ENCODE results near the gene FBXO44. TPM values are rescaled to one million over a fixed set of nuclear protein-coding genes. Genes with fewer than 3 reads are reported as not detected.

The FBXO44 gene
- total RNA-seq, 1 experiment from 2014 or later: 60.9 TPM

- BruUV-seq (replicated peaks): no TSS peak
- CTCF ChIA-PET: no interaction called here
Measured at GRCh38 chr1:11640101-11640500, 14.6 kb upstream of the FBXO44 start.

GRCh38 chr1:11640944-11641343, 13.7 kb upstream of the FBXO44 start:
- Histone ChIP-seq H3K4me1 (ENCODE audit: control insufficient read depth in 1 of 2, insufficient read depth in 2 of 2, low read length in 2 of 2) (no peaks in the 10 kb centered on the region), H3K4me3 (replicated peaks in 1 of 2; ENCODE audit: low read depth in 1 of 2, low read length in 2 of 2) (no peak overlapping the region), H3K4me2 (ENCODE audit: low read length) (no peak overlapping the region), H2AFZ (ENCODE audit: low read depth, low read length, poor library complexity, severe bottlenecking) (no peak overlapping the region), H3K27me3 (ENCODE audit: insufficient read depth, low read length) (peaks cover 20% of the 10 kb centered on the region), H3K79me2 (ENCODE audit: insufficient read depth, low read length) (no peaks in the 10 kb centered on the region), H3K36me3 (ENCODE audit: control insufficient read depth in 1 of 2, insufficient read depth in 2 of 2, low read length in 2 of 2) (no peaks in the 10 kb centered on the region), H3K9me2 (ENCODE audit: insufficient read depth) (no peaks in the 10 kb centered on the region), H3K27ac (ENCODE audit: low read depth, low read length) (no peak overlapping the region), H3K9ac (ENCODE audit: low read length) (no peak overlapping the region), H3K9me3 (ENCODE audit: control insufficient read depth in 1 of 2, insufficient read depth in 1 of 2, low read depth in 1 of 2, low read length in 2 of 2) (no peaks in the 10 kb centered on the region), H4K20me1 (ENCODE audit: insufficient read depth) (no peaks in the 10 kb centered on the region)
- BruUV-seq (replicated peaks): no TSS peak
- RAD21 ChIA-PET (ENCODE audit: low non-redundant PET in 1 of 2, low total read pairs in 2 of 2, uncharacterized antibody in 2 of 2, unreplicated experiment in 2 of 2): no interaction called here
- DNase-seq (ENCODE audit: low read depth, low spot score) (no peak), ATAC-seq (no peak)
- CTCF ChIA-PET: interaction anchor here (2.3 to 3.7 kb wide), 2 partner anchors 162 to 603 kb away, joined by 8 to 27 read pairs; partner anchors contain the start of gene DISP3
- intact Hi-C loops (cut with micrococcal nuclease): no loop called here
- POLR2A ChIA-PET: no interaction called here
- TF ChIP-seq, protein P1, sequence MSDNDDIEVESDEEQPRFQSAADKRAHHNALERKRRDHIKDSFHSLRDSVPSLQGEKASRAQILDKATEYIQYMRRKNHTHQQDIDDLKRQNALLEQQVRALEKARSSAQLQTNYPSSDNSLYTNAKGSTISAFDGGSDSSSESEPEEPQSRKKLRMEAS (IDR thresholded peaks at IDR 0.05): no peak
- TF ChIP-seq EZH2phosphoT487 (IDR thresholded peaks at IDR 0.05; ENCODE audit: borderline replicate concordance) (no peak), FOSL1 (IDR thresholded peaks at IDR 0.05; ENCODE audit: low read depth) (no peak), SRF (IDR thresholded peaks at IDR 0.05; ENCODE audit: low read depth) (no peak), POLR2AphosphoS5 (IDR thresholded peaks at IDR 0.05; ENCODE audit: low read depth, low read length) (no peak), EGR1 (IDR thresholded peaks at IDR 0.05; ENCODE audit: low read depth) (no peak), ELF1 (IDR thresholded peaks at IDR 0.05; ENCODE audit: borderline replicate concordance, low read depth) (no peak), POLR2A (IDR thresholded peaks at IDR 0.05; ENCODE audit: borderline replicate concordance, extremely low read depth, insufficient read depth, insufficient read length) (no peak), SIN3A (IDR thresholded peaks at IDR 0.05; ENCODE audit: low read depth) (no peak), REST (IDR thresholded peaks at IDR 0.05; ENCODE audit: low read depth) (no peak), RAD21 (IDR thresholded peaks at IDR 0.05; ENCODE audit: low read depth) (no peak), ZNF274 (IDR thresholded peaks at IDR 0.05; ENCODE audit: low read depth, low read length) (no peak), EZH2 (IDR thresholded peaks at IDR 0.05) (no peak), CBX3 (IDR thresholded peaks at IDR 0.05; ENCODE audit: low read depth) (no peak), ZFX (IDR thresholded peaks at IDR 0.05) (no peak)
- TF ChIP-seq, protein P2, sequence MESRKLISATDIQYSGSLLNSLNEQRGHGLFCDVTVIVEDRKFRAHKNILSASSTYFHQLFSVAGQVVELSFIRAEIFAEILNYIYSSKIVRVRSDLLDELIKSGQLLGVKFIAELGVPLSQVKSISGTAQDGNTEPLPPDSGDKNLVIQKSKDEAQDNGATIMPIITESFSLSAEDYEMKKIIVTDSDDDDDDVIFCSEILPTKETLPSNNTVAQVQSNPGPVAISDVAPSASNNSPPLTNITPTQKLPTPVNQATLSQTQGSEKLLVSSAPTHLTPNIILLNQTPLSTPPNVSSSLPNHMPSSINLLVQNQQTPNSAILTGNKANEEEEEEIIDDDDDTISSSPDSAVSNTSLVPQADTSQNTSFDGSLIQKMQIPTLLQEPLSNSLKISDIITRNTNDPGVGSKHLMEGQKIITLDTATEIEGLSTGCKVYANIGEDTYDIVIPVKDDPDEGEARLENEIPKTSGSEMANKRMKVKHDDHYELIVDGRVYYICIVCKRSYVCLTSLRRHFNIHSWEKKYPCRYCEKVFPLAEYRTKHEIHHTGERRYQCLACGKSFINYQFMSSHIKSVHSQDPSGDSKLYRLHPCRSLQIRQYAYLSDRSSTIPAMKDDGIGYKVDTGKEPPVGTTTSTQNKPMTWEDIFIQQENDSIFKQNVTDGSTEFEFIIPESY (IDR thresholded peaks at IDR 0.05; ENCODE audit: extremely low read depth, insufficient replicate concordance, low read length): no peak
- TF ChIP-seq, protein P3, sequence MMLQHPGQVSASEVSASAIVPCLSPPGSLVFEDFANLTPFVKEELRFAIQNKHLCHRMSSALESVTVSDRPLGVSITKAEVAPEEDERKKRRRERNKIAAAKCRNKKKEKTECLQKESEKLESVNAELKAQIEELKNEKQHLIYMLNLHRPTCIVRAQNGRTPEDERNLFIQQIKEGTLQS (IDR thresholded peaks at IDR 0.05): no peak

More at GRCh38 chr1:11640101-11640500, 14.6 kb upstream of the FBXO44 start:
- no peak for TF ChIP-seq RAD21 (IDR thresholded peaks at IDR 0.05; ENCODE audit: low read depth)
- TF ChIP-seq FOSL1 (IDR thresholded peaks at IDR 0.05; ENCODE audit: low read depth): no peak
- H3K9me3 ChIP-seq (ENCODE audit: control insufficient read depth in 1 of 2, insufficient read depth in 1 of 2, low read depth in 1 of 2, low read length in 2 of 2): no peaks in the 10 kb centered on the region
- no peaks in the 10 kb centered on the region for H3K36me3 ChIP-seq (ENCODE audit: control insufficient read depth in 1 of 2, insufficient read depth in 2 of 2, low read length in 2 of 2)
- no peak overlapping the region for H3K9ac ChIP-seq (ENCODE audit: low read length)
- H3K4me3 ChIP-seq (replicated peaks in 1 of 2; ENCODE audit: low read depth in 1 of 2, low read length in 2 of 2): no peak overlapping the region
- POLR2A ChIA-PET: no interaction called here
- H3K9me2 ChIP-seq (ENCODE audit: insufficient read depth): no peaks in the 10 kb centered on the region
- RAD21 ChIA-PET (ENCODE audit: low non-redundant PET in 1 of 2, low total read pairs in 2 of 2, uncharacterized antibody in 2 of 2, unreplicated experiment in 2 of 2): interaction anchor here in 1 of 2 experiments (0.7 kb wide), 1 partner anchor 253 kb away, joined by 3 read pairs; no protein-coding TSS in a partner anchor
- H3K4me2 ChIP-seq (ENCODE audit: low read length): no peak overlapping the region
- H3K79me2 ChIP-seq (ENCODE audit: insufficient read depth, low read length): no peaks in the 10 kb centered on the region
- no peak overlapping the region for H2AFZ ChIP-seq (ENCODE audit: low read depth, low read length, poor library complexity, severe bottlenecking)
- no peaks in the 10 kb centered on the region for H4K20me1 ChIP-seq (ENCODE audit: insufficient read depth)
- no peak for DNase-seq (ENCODE audit: low read depth, low spot score)
- intact Hi-C loops (cut with micrococcal nuclease): no loop called here
- H3K27ac ChIP-seq (ENCODE audit: low read depth, low read length): no peak overlapping the region
- H3K27me3 ChIP-seq (ENCODE audit: insufficient read depth, low read length): peaks cover 20% of the 10 kb centered on the region
- H3K4me1 ChIP-seq (ENCODE audit: control insufficient read depth in 1 of 2, insufficient read depth in 2 of 2, low read length in 2 of 2): no peaks in the 10 kb centered on the region
- no peak for ATAC-seq
